Measurements from ENCODE around the gene CHRNA9. TPM values are rescaled to one million over a fixed set of nuclear protein-coding genes. Genes with fewer than 3 reads are reported as not detected.

The CHRNA9 gene
- total and polyA plus RNA-seq, 2 of the 4 experiments (the other 2 are of a cell fraction): not detected

- ChIA-PET POLR2A (ENCODE audit: unreplicated experiment) (interaction anchor here (1.3 kb wide), 1 partner anchor 259 kb away, joined by 3 read pairs; no protein-coding TSS in a partner anchor), CTCF (interaction anchor here (0.9 to 2.7 kb wide), 13 partner anchors 8 to 408 kb away, joined by 3 to 13 read pairs (median 5); partner anchors contain the start of gene N4BP2)
- peak overlapping the region; percentile 50; the same call in 1 of the 2 replicates for H3K9ac ChIP-seq (ENCODE audit: low read depth, low read length)
Observed at GRCh38 chr4:40316333-40316781, 18.8 kb upstream of the CHRNA9 start.

More at GRCh38 chr4:40316333-40316781, 18.8 kb upstream of the CHRNA9 start:
- H3K9me3 ChIP-seq (ENCODE audit: control insufficient read depth, insufficient read depth, low read length): no peaks in the 10 kb centered on the region
- no peak overlapping the region for H4K5ac ChIP-seq (ENCODE audit: low read depth, low read length)
- dilution Hi-C loops (cut with HindIII; ENCODE audit: low sequenced_read_pairs, unreplicated experiment): no loop called here
- H2BK15ac ChIP-seq (ENCODE audit: low read depth, low read length): no peak overlapping the region
- H3K18ac ChIP-seq (ENCODE audit: low read depth, low read length): peak overlapping the region; percentile 40; the same call in 1 of the 2 replicates
- peak overlapping the region; percentile 46; the same call in 1 of the 2 replicates for H3K4ac ChIP-seq (ENCODE audit: low read depth, low read length)
- H4K91ac ChIP-seq (ENCODE audit: insufficient read depth, low read depth, low read length): no peak overlapping the region
- peaks cover 9% of the 10 kb centered on the region for H3K9me1 ChIP-seq (ENCODE audit: insufficient read depth, low read length)
- TF ChIP-seq USF2 (IDR thresholded peaks at IDR 0.05; ENCODE audit: low read depth, low read length): no peak
- TF ChIP-seq CEBPB (IDR thresholded peaks at IDR 0.05; ENCODE audit: low read depth, low read length): peak; percentile 70; the same call in 1 of the 2 replicates
- TF ChIP-seq CTCF (conservative IDR thresholded peaks at IDR 0.05; ENCODE audit: low read depth, low read length): no peak
- TF ChIP-seq BHLHE40 (IDR thresholded peaks at IDR 0.05; ENCODE audit: low read depth, low read length): 0 out of 2 replicates have a peak, but pooled peaks have one; percentile 25
- peak; percentile 63; the same call in 1 of the 2 replicates for TF ChIP-seq FOS (IDR thresholded peaks at IDR 0.05; ENCODE audit: low read depth, low read length)
- BruUV-seq (replicated peaks): no TSS peak
- H3K14ac ChIP-seq (replicated peaks; ENCODE audit: low read depth, low read length): no peak overlapping the region
- H3K27me3 ChIP-seq (ENCODE audit: control insufficient read depth, insufficient read depth, low read length): no peaks in the 10 kb centered on the region
- H2AK9ac ChIP-seq (replicated peaks; ENCODE audit: low read depth, low read length, poor library complexity): no peak overlapping the region
- H2BK5ac ChIP-seq (ENCODE audit: low read depth, low read length, poor library complexity, severe bottlenecking): peak overlapping the region; percentile 86
- peak overlapping the region; percentile 25; the same call in 1 of the 2 replicates for H3K4me3 ChIP-seq (ENCODE audit: insufficient read depth, low read depth, low read length)
- H3K79me1 ChIP-seq (ENCODE audit: low read depth in 1 of 2, low read length in 2 of 2): no peaks in the 10 kb centered on the region
- ATAC-seq (ENCODE audit: low read depth) (peak; percentile 46), DNase-seq (peak; percentile 93)
- intact Hi-C loops (cut with micrococcal nuclease): no loop called here
- 0 out of 2 replicates have a peak overlapping the region, but pooled peaks have one; percentile 32 for H3K56ac ChIP-seq (ENCODE audit: extremely low read depth, insufficient read depth, low read length)
- peaks cover 3% of the 10 kb centered on the region; the same call in 1 of the 2 replicates for H4K20me1 ChIP-seq (ENCODE audit: insufficient read depth, low read length)
- H3K23ac ChIP-seq (ENCODE audit: low read depth, low read length): 0 out of 2 replicates have a peak overlapping the region, but pooled peaks have one; percentile 13
- peak overlapping the region; percentile 97 for H3K4me2 ChIP-seq (ENCODE audit: low read depth, low read length)
- no peak overlapping the region for H2AFZ ChIP-seq (replicated peaks; ENCODE audit: low read length, poor library complexity)
- H3K36me3 ChIP-seq (ENCODE audit: control insufficient read depth, insufficient read depth, low read length): no peaks in the 10 kb centered on the region
- H4K8ac ChIP-seq (ENCODE audit: low read depth in 2 of 2, low read length in 2 of 2): peak overlapping the region in 1 of 2 experiments; percentile 33; a peak in 1 of 4 replicates
- peaks cover 5% of the 10 kb centered on the region for H3K4me1 ChIP-seq (ENCODE audit: control insufficient read depth, insufficient read depth, low read length)
- WGBS, 2 experiments (ENCODE audit: extremely low coverage in 2 of 2, insufficient read length in 1 of 2): no CpG with 5 or more reads among the region's 3 CpGs
- H2AK5ac ChIP-seq (ENCODE audit: low read depth, low read length): no peak overlapping the region
- H2BK20ac ChIP-seq (ENCODE audit: low read depth, low read length): 0 out of 2 replicates have a peak overlapping the region, but pooled peaks have one; percentile 28
- in situ Hi-C loops (cut with MboI; ENCODE audit: low sequenced_read_pairs): loop anchor here (25.0 kb wide), 2 partner anchors 254 to 629 kb away; partner anchors contain the start of genes N4BP2 and UBE2K
- H3K27ac ChIP-seq (ENCODE audit: insufficient read depth, low read length): peak overlapping the region; percentile 84; the same call in 1 of the 2 replicates
- H2BK120ac ChIP-seq (ENCODE audit: low read depth, low read length): peak overlapping the region; percentile 49; the same call in 1 of the 2 replicates

Measured in IMR-90 (cell line).